Heart right ventricle (tissue), 16 donors: ENCODE measurements around the gene KCNK13. TPM values are rescaled to one million over a fixed set of nuclear protein-coding genes. Genes with fewer than 3 reads are reported as not detected.

Experiments used
- ATAC-seq, 8 donors: fragments of 200-7000 bp; cut with Tn5 transposase; one replicate each; pipeline ENCODE4 v1.9.1; 2020; ENCODE audit warnings: mild to moderate bottlenecking in 8 of 8, moderate library complexity in 8 of 8, moderate number of reproducible peaks in 1 of 8
- DNase-seq, 2 donors: peaks; one replicate each; pipeline ENCODE4 v3.0.0-alpha.2; 2020
- H3K27ac ChIP-seq, 10 donors: fragments of 200-600 bp; sonication (generic) in 2 of 10; one replicate each; pipeline versions ENCODE4 v1.5.0 to v1.8.0; 2020 to 2022; ENCODE audit warnings: mild to moderate bottlenecking in 3 of 10
- H3K27me3 ChIP-seq, 7 donors: fragments of 200-600 bp; one replicate each; pipeline ENCODE4 v1.8.0; 2021 to 2022; ENCODE audit warnings: mild to moderate bottlenecking in 2 of 7
- H3K36me3 ChIP-seq, 9 donors: fragments of 200-600 bp; sonication (generic) in 1 of 9; one replicate each; pipeline versions ENCODE4 v1.5.0 to v1.8.0; 2020 to 2022; ENCODE audit warnings: mild to moderate bottlenecking in 2 of 9
- H3K4me1 ChIP-seq, 9 donors: fragments of 200-600 bp; sonication (generic) in 1 of 9; one replicate each; pipeline versions ENCODE4 v1.5.0 to v1.8.0; 2020 to 2022; ENCODE audit warnings: mild to moderate bottlenecking in 4 of 9
- H3K4me3 ChIP-seq, 10 donors: fragments of 200-600 bp; sonication (generic) in 2 of 10; one replicate each; pipeline versions ENCODE4 v1.5.0 to v1.8.0; 2020 to 2022; ENCODE audit warnings: mild to moderate bottlenecking in 7 of 10, moderate library complexity in 2 of 10
- H3K9me3 ChIP-seq, 11 donors: fragments of 200-600 bp in 10 of 11; sonication (generic) in 2 of 11; one replicate each; pipeline versions ENCODE4 v1.5.0 to v1.8.0; 2013 to 2022; ENCODE audit warnings: mild to moderate bottlenecking in 2 of 11, control low read depth in 1 of 11, moderate library complexity in 1 of 11
- WGBS, 2 donors: extraction: QIAGEN DNeasy Blood & Tissue Kit; methylation state at CpG; one replicate each; pipeline ENCODE4 v1.1.7; 2013; ENCODE audit warnings: inconsistent platforms in 1 of 2; 5-methylcytosine and 5-hydroxymethylcytosine counted together
- intact Hi-C, 10 donors: fragments of 100-400 bp; cut with DNase I; formaldehyde crosslinking; loops; one replicate each; pipeline versions ENCODE4 v1.11.1 to v1.14.2; 2022
- polyA plus RNA-seq, 2 donors: library from polyadenylated mRNA; stranded (reverse); fragments of 200-250 nt; gene quantifications; one replicate each; pipeline ENCODE4 v1.2.3, GENCODE V29; 2013
- total RNA-seq, 10 donors: library from RNA; stranded (reverse); fragmentation: NEBNext Ultra II Directional in 3 of 10; extraction: Animal tissue kit (Norgen Biotek cat#: 25700) in 3 of 10; gene quantifications; one replicate each; pipeline versions ENCODE4 v1.2.1 to v1.2.4, GENCODE V29; 2021 to 2023
- TF ChIP-seq, protein P1 (sequence below), 9 donors: fragments of 200-600 bp; sonication (generic) in 2 of 9; IDR thresholded peaks; one replicate each; pipeline versions ENCODE4 v1.5.0 to v1.8.0; 2021 to 2022; ENCODE audit warnings: antibody characterized with exemption in 9 of 9, mild to moderate bottlenecking in 5 of 9, moderate library complexity in 1 of 9
- donor health status: Arrhythmogenic right ventricular cardiomyopathy.
- donor health status: ischemic (EF 13 %, LVEDD 7.1; RV severe dilation, severe dysfunction).
- donor health status: healthy with polysubstance abuse.
- donor health status: DM: no; HTN: yes; CAD: no.
- donor health status: DM: no; HTN: no; CAD: no.
- donor health status: ischemic (EF 25% LVEDD 6.9; RV normal size, moderate dysfunction).
- donor health status: ischemic (EF 25% LVEDD 5.7; RV mildly dilated, moderate dysfunction).
- donor health status: healthy.
- donor health status: DM: yes; HTN: yes; CAD: no.
- donor health status: Ischemic cardiomyopathy.
- donor health status: ischemic (EF 35%, LVEDD 5.7; RV mildly dilated, moderate dysfunction).
- donor health status: nonischemic (EF 11% LVEDD 7.7; RV severe dilation, severe dysfunction).
- donor health status: DM: yes; HTN: yes; CAD: no.
- donor health status: PGD.
- donor health status: ischemic (EF 29% LVEDD 5.4; RV normal size, mild dysfunction).
- donor health status: nonischemic (EF 23%, LVEDD 6.1; RV moderate dilation, normal function).

Gene KCNK13
- total and polyA plus RNA-seq, 12 donors, result 0.15 to 9.6 (median 1.0) TPM

GRCh38 chr14:90168425-90169105 lies 106.8 kb downstream of the KCNK13 start:
- WGBS, 2 donors, result 67 to 73% methylated on average over 4 of the region's 4 CpGs
- DNase-seq, result no peak
- TF ChIP-seq, protein P1, sequence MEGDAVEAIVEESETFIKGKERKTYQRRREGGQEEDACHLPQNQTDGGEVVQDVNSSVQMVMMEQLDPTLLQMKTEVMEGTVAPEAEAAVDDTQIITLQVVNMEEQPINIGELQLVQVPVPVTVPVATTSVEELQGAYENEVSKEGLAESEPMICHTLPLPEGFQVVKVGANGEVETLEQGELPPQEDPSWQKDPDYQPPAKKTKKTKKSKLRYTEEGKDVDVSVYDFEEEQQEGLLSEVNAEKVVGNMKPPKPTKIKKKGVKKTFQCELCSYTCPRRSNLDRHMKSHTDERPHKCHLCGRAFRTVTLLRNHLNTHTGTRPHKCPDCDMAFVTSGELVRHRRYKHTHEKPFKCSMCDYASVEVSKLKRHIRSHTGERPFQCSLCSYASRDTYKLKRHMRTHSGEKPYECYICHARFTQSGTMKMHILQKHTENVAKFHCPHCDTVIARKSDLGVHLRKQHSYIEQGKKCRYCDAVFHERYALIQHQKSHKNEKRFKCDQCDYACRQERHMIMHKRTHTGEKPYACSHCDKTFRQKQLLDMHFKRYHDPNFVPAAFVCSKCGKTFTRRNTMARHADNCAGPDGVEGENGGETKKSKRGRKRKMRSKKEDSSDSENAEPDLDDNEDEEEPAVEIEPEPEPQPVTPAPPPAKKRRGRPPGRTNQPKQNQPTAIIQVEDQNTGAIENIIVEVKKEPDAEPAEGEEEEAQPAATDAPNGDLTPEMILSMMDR (IDR thresholded peaks at IDR 0.05), result no peak

DNA sequence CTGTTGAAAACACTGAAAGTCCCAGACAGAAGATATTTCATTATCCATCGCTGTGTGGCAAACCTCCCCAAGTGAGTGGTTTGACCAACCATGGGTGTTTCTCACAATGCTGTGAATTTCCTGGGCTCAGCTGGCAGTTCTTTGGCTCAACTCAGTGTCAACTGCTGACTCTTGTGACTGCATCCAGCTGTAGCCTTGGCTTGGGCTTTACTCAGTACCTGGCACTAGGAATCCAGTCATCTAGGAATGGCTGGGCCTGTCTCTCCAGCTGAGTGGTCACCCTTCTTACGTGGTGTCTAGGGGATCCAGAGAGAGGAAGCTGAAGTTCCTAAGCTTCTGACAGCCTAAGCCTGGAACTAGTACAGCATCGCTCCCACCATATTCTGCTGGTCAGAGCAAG lies 113.8 kb downstream of the KCNK13 start:
- DNase-seq, result no peak
- WGBS, 2 donors, result 86 to 87% methylated on average over 3 of the region's 3 CpGs
- H3K9me3 ChIP-seq, result peaks cover 0 to 7% (median 0%) of the 10 kb centered on the region in 11 donors
- intact Hi-C loops, result no loop called here
- H3K27me3 ChIP-seq, result no peaks in the 10 kb centered on the region
- H3K4me3 ChIP-seq, result no peak overlapping the region
- peak in 1 of 8 donors; percentile 20 for ATAC-seq
- H3K27ac ChIP-seq, result no peak overlapping the region
- H3K4me1 ChIP-seq, result peaks cover 0 to 9% (median 0%) of the 10 kb centered on the region in 9 donors
- TF ChIP-seq, protein P1 (IDR thresholded peaks at IDR 0.05), result no peak
- no peaks in the 10 kb centered on the region for H3K36me3 ChIP-seq

More at GRCh38 chr14:90168425-90169105, 106.8 kb downstream of the KCNK13 start:
- H3K27ac ChIP-seq, result no peak overlapping the region
- intact Hi-C loops, result no loop called here
- no peak overlapping the region for H3K4me3 ChIP-seq
- no peaks in the 10 kb centered on the region for H3K4me1 ChIP-seq
- H3K9me3 ChIP-seq, result no peaks in the 10 kb centered on the region
- H3K36me3 ChIP-seq, result no peaks in the 10 kb centered on the region
- no peaks in the 10 kb centered on the region for H3K27me3 ChIP-seq
- no peak for ATAC-seq

DNA sequence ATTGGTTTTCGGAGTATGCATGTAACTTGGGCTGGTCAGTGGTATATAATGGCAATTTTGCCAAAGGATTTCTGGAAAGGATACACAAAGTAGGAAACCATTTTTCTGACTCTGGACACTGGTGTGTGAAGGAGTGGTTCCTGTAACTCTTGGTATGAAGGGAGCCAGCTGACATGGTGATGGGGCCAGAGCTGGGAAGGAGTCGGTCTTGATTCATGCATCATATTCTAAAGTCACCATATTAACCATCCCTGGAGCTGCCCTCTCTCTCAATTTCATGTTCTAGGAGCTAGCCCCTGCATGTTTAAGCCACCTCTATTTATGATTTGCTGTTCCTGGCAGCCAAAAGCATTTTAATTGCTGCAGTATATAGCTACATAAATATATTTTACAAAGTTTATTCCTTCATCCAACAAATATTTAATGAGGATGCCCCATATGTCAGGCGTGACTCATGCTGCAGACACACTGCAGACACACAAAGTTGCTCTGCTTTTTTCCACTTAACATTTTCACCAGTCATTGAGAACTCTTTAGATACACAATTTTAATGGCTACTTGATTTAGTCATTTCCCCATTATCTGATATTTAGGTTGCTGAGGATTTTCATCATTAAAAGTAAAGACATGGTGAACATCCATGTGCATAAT lies 115.9 kb downstream of the KCNK13 start:
- TF ChIP-seq, protein P1 (IDR thresholded peaks at IDR 0.05), result no peak
- no peak overlapping the region for H3K27ac ChIP-seq
- H3K27me3 ChIP-seq, result no peaks in the 10 kb centered on the region
- no peaks in the 10 kb centered on the region for H3K36me3 ChIP-seq
- ATAC-seq (no peak), DNase-seq (no peak)
- peaks cover 0 to 9% (median 0%) of the 10 kb centered on the region in 9 donors for H3K4me1 ChIP-seq
- peaks cover 0 to 8% (median 0%) of the 10 kb centered on the region in 11 donors for H3K9me3 ChIP-seq
- WGBS, 2 donors, result 88% methylated on average over 3 of the region's 3 CpGs
- H3K4me3 ChIP-seq, result no peak overlapping the region
- intact Hi-C loops, result no loop called here

DNA sequence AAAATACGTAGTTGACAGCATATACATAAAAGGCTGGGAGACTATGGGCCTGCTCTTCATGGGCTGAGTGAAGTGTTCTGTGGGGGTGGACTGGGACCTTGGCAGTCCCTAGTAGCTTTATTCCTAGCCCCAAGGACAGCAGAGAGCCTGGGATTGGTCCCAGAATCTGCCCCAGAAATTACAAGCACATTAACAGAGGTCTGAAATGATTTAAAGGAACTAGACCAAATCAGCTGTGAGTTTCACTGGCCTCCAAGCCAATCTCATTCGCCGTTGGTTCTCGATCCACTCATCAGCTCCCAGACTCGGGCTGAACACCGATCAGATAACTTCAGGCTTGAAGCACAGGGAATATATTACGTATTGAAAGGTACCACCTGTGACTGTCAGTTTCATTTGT lies 117.6 kb downstream of the KCNK13 start:
- H3K9me3 ChIP-seq, result peaks cover 0 to 8% (median 0%) of the 10 kb centered on the region in 11 donors
- no peaks in the 10 kb centered on the region for H3K36me3 ChIP-seq
- H3K27ac ChIP-seq, result peak overlapping the region in 8 of 10 donors; percentile 18 to 71 (median 46)
- intact Hi-C loops, result no loop called here
- 30 to 45% methylated on average over 7 of the region's 7 CpGs for WGBS, 2 donors
- ATAC-seq (peak; percentile 52 to 91 (median 74)), DNase-seq (no peak)
- TF ChIP-seq, protein P1 (IDR thresholded peaks at IDR 0.05), result no peak
- peaks cover 0 to 9% (median 0%) of the 10 kb centered on the region in 9 donors for H3K4me1 ChIP-seq
- no peaks in the 10 kb centered on the region for H3K27me3 ChIP-seq
- H3K4me3 ChIP-seq, result no peak overlapping the region
